Prostate gland (tissue), 2 donors: Measurements from ENCODE around the gene RGS12.

Source experiments
- CTCF ChIP-seq, 4 experiments: fragments of 200-600 bp in 2 of 4; fragments of 450-650 bp in 2 of 4; sonication (generic) in 2 of 4; IDR thresholded peaks; 1 replicate in 3 of 4; 2 replicates in 1 of 4; pipeline ENCODE4 v1.5.1; 2016 to 2019; ENCODE audit warnings: antibody characterized with exemption in 4 of 4, mild to moderate bottlenecking in 2 of 4, moderate library complexity in 2 of 4
- POLR2A ChIP-seq: fragments of 450-650 bp; IDR thresholded peaks from one replicate; pipeline ENCODE4 v1.6.1; 2016; ENCODE audit warnings: antibody characterized with exemption, mild to moderate bottlenecking
- POLR2AphosphoS5 ChIP-seq: sonication (generic); formaldehyde crosslinking; IDR thresholded peaks from one replicate; pipeline ENCODE4 v1.6.1; 2017; ENCODE audit warnings: antibody characterized with exemption

GRCh38 chr4:3252831-3253641 lies 39.8 kb upstream of the RGS12 start:
- TF ChIP-seq CTCF (IDR thresholded peaks at IDR 0.05) = no peak
- TF ChIP-seq POLR2A = no peak
- TF ChIP-seq POLR2AphosphoS5 = no peak
